T47D (cell line): ENCODE measurements around the gene PLEKHN1.
A peak's percentile ranks its signal among the peaks of the same experiment; 100 is the strongest.

Experiments used
- DNase-seq, 2 experiments: peaks; one replicate each; pipeline versions ENCODE4 v3.0.0 to v3.0.0-alpha.2; 2011 to 2012; ENCODE audit warnings: low read depth in 1 of 2, low spot score in 1 of 2
- JUND ChIP-seq: IDR thresholded peaks from 2 replicates; pipeline ENCODE4 v1.6.1; 2012; ENCODE audit warnings: low read depth
- in situ Hi-C: cut with HindIII; loops from 2 replicates; pipeline ENCODE4 v1.10.0; 2016; ENCODE audit warnings: low sequenced_read_pairs, low pct_unique_long_range_greater_than_20kb

PLEKHN1 gene

GRCh38 chr1:963301-963651 lies 3.0 kb upstream of the PLEKHN1 start:
- in situ Hi-C loops: no loop called here
- TF ChIP-seq JUND: no peak

GRCh38 chr1:963746-964525 lies 2.3 kb upstream of the PLEKHN1 start:
- in situ Hi-C loops: no loop called here
- DNase-seq: no peak
- no peak for TF ChIP-seq JUND

More at GRCh38 chr1:963301-963651, 3.0 kb upstream of the PLEKHN1 start:
- DNase-seq: no peak

GRCh38 chr1:964691-965525 lies 1.4 kb upstream of the PLEKHN1 start:
- TF ChIP-seq JUND: no peak
- DNase-seq: no peak

GRCh38 chr1:965526-966134 lies 652 bp upstream of the PLEKHN1 start:
- no peak for TF ChIP-seq JUND

More at GRCh38 chr1:964691-965525, 1.4 kb upstream of the PLEKHN1 start:
- in situ Hi-C loops: no loop called here

GRCh38 chr1:966704-967300 lies 520 bp downstream of the PLEKHN1 start:
- no peak for TF ChIP-seq JUND
- in situ Hi-C loops: no loop called here
- peak; percentile 66 to 68 for DNase-seq

More at GRCh38 chr1:965526-966134, 652 bp upstream of the PLEKHN1 start:
- DNase-seq: no peak
- in situ Hi-C loops: no loop called here

GRCh38 chr1:967466-968343 lies 1.4 kb downstream of the PLEKHN1 start:
- TF ChIP-seq JUND: no peak
- in situ Hi-C loops: no loop called here
- DNase-seq: no peak

GRCh38 chr1:969260-969855 lies 3.1 kb downstream of the PLEKHN1 start:
- in situ Hi-C loops: no loop called here
- no peak for DNase-seq
- TF ChIP-seq JUND: no peak

- in situ Hi-C loops: no loop called here
- TF ChIP-seq JUND: no peak
- DNase-seq: no peak
Observed at GRCh38 chr1:970242-970972, 4.1 kb downstream of the PLEKHN1 start.

- no peak for DNase-seq
- TF ChIP-seq JUND: no peak
- in situ Hi-C loops: no loop called here
Observed at GRCh38 chr1:970973-971730, 4.9 kb downstream of the PLEKHN1 start.
